Lung (tissue), 12 donors: ENCODE data around the gene FGR. TPM values are rescaled to one million over a fixed set of nuclear protein-coding genes. Genes with fewer than 3 reads are reported as not detected.

Source experiments
- ATAC-seq: fragments of 200-7000 bp; cut with Tn5 transposase; one replicate; pipeline ENCODE4 v1.9.1; 2020; ENCODE audit warnings: moderate number of reproducible peaks; ENCODE audit not compliant: insufficient read depth, low FRiP score
- DNase-seq, 3 donors: peaks; one replicate each; pipeline ENCODE4 v3.0.0-alpha.2; 2013 to 2017
- H3K27ac ChIP-seq, 2 donors: one replicate each; pipeline ENCODE4 v1.5.1; 2013; ENCODE audit warnings: mild to moderate bottlenecking in 2 of 2, moderate library complexity in 2 of 2, control low read depth in 1 of 2, inconsistent platforms in 1 of 2, low read depth in 1 of 2, low read length in 1 of 2
- H3K27me3 ChIP-seq, 3 donors: one replicate each; pipeline ENCODE4 v1.5.1; 2013; ENCODE audit warnings: low read length in 2 of 3; ENCODE audit not compliant: control insufficient read depth in 3 of 3, insufficient read depth in 3 of 3
- H3K36me3 ChIP-seq, 4 donors: one replicate each; pipeline ENCODE4 v1.5.1; 2013; ENCODE audit warnings: low read length in 4 of 4, mild to moderate bottlenecking in 1 of 4, moderate library complexity in 1 of 4; ENCODE audit not compliant: control insufficient read depth in 4 of 4, insufficient read depth in 4 of 4
- H3K4me1 ChIP-seq, 5 donors: one replicate each; pipeline ENCODE4 v1.5.1; 2013; ENCODE audit warnings: low read length in 5 of 5, mild to moderate bottlenecking in 2 of 5, moderate library complexity in 1 of 5; ENCODE audit not compliant: control insufficient read depth in 5 of 5, insufficient read depth in 5 of 5
- H3K4me3 ChIP-seq: one replicate; pipeline ENCODE4 v1.5.1; 2013; ENCODE audit warnings: mild to moderate bottlenecking, control low read depth, moderate library complexity
- H3K9ac ChIP-seq, 2 donors: one replicate each; pipeline ENCODE4 v1.5.1; 2013; ENCODE audit warnings: low read length in 2 of 2, control low read depth in 1 of 2; ENCODE audit not compliant: insufficient read depth in 1 of 2
- H3K9me3 ChIP-seq, 4 donors: one replicate each; pipeline ENCODE4 v1.5.1; 2013; ENCODE audit warnings: low read length in 3 of 4, mild to moderate bottlenecking in 1 of 4, moderate library complexity in 1 of 4; ENCODE audit not compliant: control insufficient read depth in 4 of 4, insufficient read depth in 3 of 4
- CTCF ChIP-seq: IDR thresholded peaks from 2 replicates; pipeline ENCODE4 v1.5.1; 2012; ENCODE audit warnings: mild to moderate bottlenecking; ENCODE audit errors: control extremely low read depth, extremely low read depth
- WGBS, 2 donors: extraction: QIAGEN DNeasy Blood & Tissue Kit; methylation state at CpG; one replicate each; pipeline ENCODE4 v1.1.7; 2013; 5-methylcytosine and 5-hydroxymethylcytosine counted together
- polyA plus RNA-seq, 2 donors: library from polyadenylated mRNA; stranded (reverse); fragments of 200-250 nt; gene quantifications; one replicate each; pipeline ENCODE4 v1.2.1, GENCODE V29; 2013
- total RNA-seq, 2 donors: library from RNA; depleted of rRNA in 1 of 2; stranded (reverse); fragments of >200 nt in 1 of 2; gene quantifications; one replicate each; pipeline ENCODE4 v1.2.1, GENCODE V29; 2014 to 2021
- donor health status: control.
- donor health status: control.
- donor health status: Bipolar disorder and iron deficiency.
- donor health status: healthy.
- donor health status: DM: yes; HTN: yes; CAD: no.

The FGR gene
- total and polyA plus RNA-seq, 4 donors, result 26.6 to 403 (median 111) TPM

- Histone ChIP-seq H3K4me3 (no peak overlapping the region), H3K4me1 (peaks cover 37 to 84% (median 44%) of the 10 kb centered on the region in 5 donors)
- 35 to 41% methylated on average over 9 of the region's 9 CpGs for WGBS, 2 donors
These were observed 62.8 kb downstream of the FGR start for GRCh38 chr1:27572019-27572678.

GRCh38 chr1:27571439-27572018 is 63.5 kb downstream of the FGR start:
- no peaks in the 10 kb centered on the region for H3K9me3 ChIP-seq
- H3K4me1 ChIP-seq, result peaks cover 40 to 83% (median 43%) of the 10 kb centered on the region in 5 donors
- DNase-seq, result peak; percentile 83 to 85 (median 85)
- no peak for TF ChIP-seq CTCF
- no peaks in the 10 kb centered on the region for H3K27me3 ChIP-seq
- peak overlapping the region in 1 of 2 donors; percentile 16 for H3K9ac ChIP-seq
- peak overlapping the region; percentile 61 to 71 for H3K27ac ChIP-seq
- ATAC-seq, result no peak
- WGBS, 2 donors, result 39 to 65% methylated on average over 17 to 18 of the region's 18 CpGs
- no peak overlapping the region for H3K4me3 ChIP-seq
- no peaks in the 10 kb centered on the region for H3K36me3 ChIP-seq

More at GRCh38 chr1:27572019-27572678, 62.8 kb downstream of the FGR start:
- Histone ChIP-seq H3K27ac (peak overlapping the region; percentile 61 to 71), H3K27me3 (no peaks in the 10 kb centered on the region), H3K9me3 (no peaks in the 10 kb centered on the region), H3K36me3 (no peaks in the 10 kb centered on the region), H3K9ac (peak overlapping the region; percentile 4 to 16)
- TF ChIP-seq CTCF, result no peak
- no peak for ATAC-seq
- DNase-seq, result no peak

GRCh38 chr1:27570784-27571183 is 64.2 kb downstream of the FGR start:
- Histone ChIP-seq H3K27me3 (no peaks in the 10 kb centered on the region), H3K9ac (peak overlapping the region in 1 of 2 donors; percentile 68), H3K4me3 (no peak overlapping the region), H3K27ac (peak overlapping the region; percentile 49 to 71), H3K36me3 (no peaks in the 10 kb centered on the region), H3K4me1 (peaks cover 40 to 76% (median 42%) of the 10 kb centered on the region in 5 donors), H3K9me3 (no peaks in the 10 kb centered on the region)
- no peak for TF ChIP-seq CTCF
- DNase-seq (peak in 1 of 3 donors; percentile 68), ATAC-seq (no peak)
- 54 to 60% methylated on average over 3 of the region's 3 CpGs for WGBS, 2 donors
